ENCODE data around the gene GRIK2.

Gene GRIK2

GRCh38 chr6:101477436-101477835, 83.9 kb downstream of the GRIK2 start:
- DNase-seq (ENCODE audit: low read depth): no peak
- no peak overlapping the region for H3K4me3 ChIP-seq (ENCODE audit: low read length)
- TF ChIP-seq CTCF (conservative IDR thresholded peaks at IDR 0.05; ENCODE audit: low read depth, low read length): no peak

- no peak overlapping the region for H3K4me3 ChIP-seq (ENCODE audit: low read length)
- DNase-seq (ENCODE audit: low read depth): no peak
- TF ChIP-seq CTCF (conservative IDR thresholded peaks at IDR 0.05; ENCODE audit: low read depth, low read length): no peak
Measured at GRCh38 chr6:101478891-101479290, 85.4 kb downstream of the GRIK2 start.

GRCh38 chr6:101482606-101483005, 89.1 kb downstream of the GRIK2 start:
- H3K4me3 ChIP-seq (ENCODE audit: low read length): no peak overlapping the region
- DNase-seq (ENCODE audit: low read depth): no peak
- TF ChIP-seq CTCF (conservative IDR thresholded peaks at IDR 0.05; ENCODE audit: low read depth, low read length): no peak

GRCh38 chr6:101484781-101485180, 91.3 kb downstream of the GRIK2 start:
- H3K4me3 ChIP-seq (ENCODE audit: low read length): no peak overlapping the region
- TF ChIP-seq CTCF (conservative IDR thresholded peaks at IDR 0.05; ENCODE audit: low read depth, low read length): no peak
- no peak for DNase-seq (ENCODE audit: low read depth)

GRCh38 chr6:101486124-101486523, 92.6 kb downstream of the GRIK2 start:
- DNase-seq (ENCODE audit: low read depth): no peak
- H3K4me3 ChIP-seq (ENCODE audit: low read length): no peak overlapping the region
- no peak for TF ChIP-seq CTCF (conservative IDR thresholded peaks at IDR 0.05; ENCODE audit: low read depth, low read length)

GRCh38 chr6:101486726-101487125, 93.2 kb downstream of the GRIK2 start:
- TF ChIP-seq CTCF (conservative IDR thresholded peaks at IDR 0.05; ENCODE audit: low read depth, low read length): no peak
- no peak overlapping the region for H3K4me3 ChIP-seq (ENCODE audit: low read length)
- DNase-seq (ENCODE audit: low read depth): no peak

- H3K4me3 ChIP-seq (ENCODE audit: low read length): no peak overlapping the region
- no peak for TF ChIP-seq CTCF (conservative IDR thresholded peaks at IDR 0.05; ENCODE audit: low read depth, low read length)
- DNase-seq (ENCODE audit: low read depth): no peak
Measured at GRCh38 chr6:101489456-101489855, 95.9 kb downstream of the GRIK2 start.
